Activated CD8-positive, alpha-beta T cell treated with anti-CD3 and anti-CD28 coated beads for 36 hours (primary cell): ENCODE results near the gene DPYD. TPM values are rescaled to one million over a fixed set of nuclear protein-coding genes. Genes with fewer than 3 reads are reported as not detected.

Experiments used
- ATAC-seq: fragments of 200-7000 bp; cut with Tn5 transposase; one replicate; pipeline ENCODE4 v1.10.0; 2021; ENCODE audit warnings: mild to moderate bottlenecking, moderate library complexity
- CTCF ChIA-PET: fragments of 350-600 bp; sonication (Branson Sonifier 250); formaldehyde crosslinking; loops from one replicate; lab custom pipeline; 2021; ENCODE audit warnings: antibody characterized with exemption; lab: Charles Lee
- POLR2A ChIA-PET: fragments of 350-600 bp; sonication (Branson Sonifier 250); formaldehyde crosslinking; loops from one replicate; lab custom pipeline; 2021; ENCODE audit warnings: antibody characterized with exemption; lab: Charles Lee
- DNase-seq: peaks from one replicate; pipeline ENCODE4 v3.0.0-alpha.2; 2020
- H3K27ac Mint-ChIP-seq: one replicate; pipeline ENCODE4 v1.8.0; 2021; ENCODE audit warnings: mild to moderate bottlenecking, mixed read lengths
- H3K27me3 Mint-ChIP-seq: one replicate; pipeline ENCODE4 v1.8.0; 2021; ENCODE audit warnings: mixed read lengths
- H3K36me3 Mint-ChIP-seq: one replicate; pipeline ENCODE4 v1.8.0; 2021; ENCODE audit warnings: low read depth, mixed read lengths
- H3K4me1 Mint-ChIP-seq: one replicate; pipeline ENCODE4 v1.8.0; 2021; ENCODE audit warnings: low read depth, mixed read lengths
- H3K4me3 Mint-ChIP-seq: one replicate; pipeline ENCODE4 v1.8.0; 2021; ENCODE audit warnings: mild to moderate bottlenecking, moderate library complexity, mixed read lengths
- H3K9me3 Mint-ChIP-seq: one replicate; pipeline ENCODE4 v1.8.0; 2021; ENCODE audit warnings: mixed read lengths
- intact Hi-C: fragments of 100-400 bp; cut with micrococcal nuclease; formaldehyde crosslinking; loops from one replicate; pipeline ENCODE4 v1.10.0; 2022
- total RNA-seq, 2 experiments: library from RNA; stranded (reverse); gene quantifications; one replicate each; pipeline ENCODE4 v1.2.3, GENCODE V29; 2021
- TF ChIP-seq, protein P1 (sequence below): fragments of 200-600 bp; IDR thresholded peaks from one replicate; pipeline ENCODE4 v1.8.0; 2022; ENCODE audit warnings: antibody characterized with exemption, mild to moderate bottlenecking

Gene DPYD
- total RNA-seq, 2 experiments from 2014 or later: 10.7 to 10.8 TPM

DNA sequence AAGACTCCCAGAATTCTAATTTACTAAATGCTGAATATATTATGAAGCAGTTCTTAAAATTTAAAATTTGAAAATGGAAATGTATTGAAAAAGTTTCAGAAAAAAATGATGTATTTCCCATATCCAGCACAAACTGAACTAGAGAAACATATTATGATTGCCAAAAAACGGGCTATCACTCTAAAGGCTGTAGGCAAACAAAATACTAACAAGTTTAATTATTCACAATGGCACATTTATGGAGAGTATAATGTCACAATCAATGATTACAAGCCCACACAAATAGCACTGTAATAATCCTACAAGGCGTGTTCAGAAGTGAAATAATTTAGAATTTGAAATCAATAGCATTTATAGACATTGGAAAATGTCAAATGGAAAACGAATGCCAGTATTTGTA is 667.9 kb downstream of the DPYD start:
- Mint-ChIP-seq H3K4me1 (peaks cover 10% of the 10 kb centered on the region), H3K4me3 (no peak overlapping the region), H3K36me3 (peaks cover 8% of the 10 kb centered on the region), H3K27me3 (no peaks in the 10 kb centered on the region), H3K9me3 (peaks cover 3% of the 10 kb centered on the region), H3K27ac (no peak overlapping the region)
- TF ChIP-seq, protein P1, sequence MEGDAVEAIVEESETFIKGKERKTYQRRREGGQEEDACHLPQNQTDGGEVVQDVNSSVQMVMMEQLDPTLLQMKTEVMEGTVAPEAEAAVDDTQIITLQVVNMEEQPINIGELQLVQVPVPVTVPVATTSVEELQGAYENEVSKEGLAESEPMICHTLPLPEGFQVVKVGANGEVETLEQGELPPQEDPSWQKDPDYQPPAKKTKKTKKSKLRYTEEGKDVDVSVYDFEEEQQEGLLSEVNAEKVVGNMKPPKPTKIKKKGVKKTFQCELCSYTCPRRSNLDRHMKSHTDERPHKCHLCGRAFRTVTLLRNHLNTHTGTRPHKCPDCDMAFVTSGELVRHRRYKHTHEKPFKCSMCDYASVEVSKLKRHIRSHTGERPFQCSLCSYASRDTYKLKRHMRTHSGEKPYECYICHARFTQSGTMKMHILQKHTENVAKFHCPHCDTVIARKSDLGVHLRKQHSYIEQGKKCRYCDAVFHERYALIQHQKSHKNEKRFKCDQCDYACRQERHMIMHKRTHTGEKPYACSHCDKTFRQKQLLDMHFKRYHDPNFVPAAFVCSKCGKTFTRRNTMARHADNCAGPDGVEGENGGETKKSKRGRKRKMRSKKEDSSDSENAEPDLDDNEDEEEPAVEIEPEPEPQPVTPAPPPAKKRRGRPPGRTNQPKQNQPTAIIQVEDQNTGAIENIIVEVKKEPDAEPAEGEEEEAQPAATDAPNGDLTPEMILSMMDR: no peak
- ATAC-seq: no peak
- POLR2A ChIA-PET: no interaction called here
- CTCF ChIA-PET: no interaction called here
- DNase-seq: no peak
- intact Hi-C loops: no loop called here

DNA sequence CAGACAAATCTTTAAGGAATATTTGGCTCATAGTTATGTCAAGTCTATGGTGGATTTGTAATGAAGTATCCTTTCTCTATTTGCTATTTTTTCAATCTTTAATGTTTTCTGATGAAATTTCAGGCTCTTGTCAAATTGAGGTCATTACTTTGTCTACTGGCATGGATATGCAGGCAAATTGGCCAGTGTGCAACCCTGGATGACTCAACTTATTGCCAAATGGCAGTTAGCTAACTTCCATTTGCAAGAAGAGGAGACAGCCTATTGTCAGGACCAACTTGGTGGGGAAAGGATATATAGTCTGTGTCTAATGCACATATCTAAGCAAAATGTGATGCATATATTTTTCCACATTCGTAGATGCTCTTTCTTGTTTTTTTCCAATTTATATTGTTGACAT is 668.8 kb downstream of the DPYD start:
- no peak for ATAC-seq
- H3K4me1 Mint-ChIP-seq: peaks cover 10% of the 10 kb centered on the region
- no peak for DNase-seq
- TF ChIP-seq, protein P1: no peak
- CTCF ChIA-PET: no interaction called here
- no peak overlapping the region for H3K27ac Mint-ChIP-seq
- no peak overlapping the region for H3K4me3 Mint-ChIP-seq
- intact Hi-C loops: no loop called here
- peaks cover 8% of the 10 kb centered on the region for H3K36me3 Mint-ChIP-seq
- no peaks in the 10 kb centered on the region for H3K27me3 Mint-ChIP-seq
- peaks cover 3% of the 10 kb centered on the region for H3K9me3 Mint-ChIP-seq
- POLR2A ChIA-PET: no interaction called here

DNA sequence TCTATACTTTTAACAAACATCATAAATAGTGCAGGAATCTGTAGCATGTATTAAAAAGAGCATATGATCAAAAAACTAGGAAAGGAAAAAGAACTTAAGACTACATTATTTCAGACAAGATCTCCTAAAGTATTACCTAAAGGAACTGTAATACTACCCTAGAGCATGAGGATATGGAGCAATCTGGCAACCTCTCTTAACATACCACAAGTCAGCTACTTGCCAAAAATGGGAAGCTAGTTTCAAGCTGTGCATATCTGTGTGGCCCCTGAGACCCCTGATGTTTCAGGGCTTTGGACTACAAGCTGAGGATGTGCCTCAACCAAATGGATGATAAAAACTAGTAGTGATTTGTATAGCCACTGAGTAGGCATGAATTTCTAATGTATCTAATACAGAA is 673.6 kb downstream of the DPYD start:
- no peak overlapping the region for H3K4me3 Mint-ChIP-seq

DNA sequence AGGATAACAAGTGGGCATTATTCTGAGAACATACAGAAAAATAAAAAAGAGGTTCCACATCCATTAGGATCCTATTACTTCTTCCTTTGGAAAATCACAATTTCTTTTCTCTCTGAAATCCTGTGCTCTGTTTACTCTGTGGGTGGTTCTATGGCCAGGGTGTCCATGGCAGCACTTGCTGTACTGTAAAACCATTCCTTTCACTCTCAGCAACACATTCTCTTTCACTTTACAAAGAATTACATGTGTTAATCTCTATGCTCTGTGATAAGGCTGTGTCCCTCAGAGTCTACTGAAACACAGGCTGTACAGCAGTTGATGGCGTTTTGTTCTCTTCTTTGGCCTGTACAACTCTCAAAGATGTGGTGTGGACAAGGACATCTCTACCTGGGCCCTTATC is 675.2 kb downstream of the DPYD start:
- ChIA-PET CTCF (no interaction called here), POLR2A (no interaction called here)
- intact Hi-C loops: no loop called here
- H3K9me3 Mint-ChIP-seq: no peaks in the 10 kb centered on the region
- no peaks in the 10 kb centered on the region for H3K27me3 Mint-ChIP-seq
- ATAC-seq (no peak), DNase-seq (no peak)
- H3K4me1 Mint-ChIP-seq: no peaks in the 10 kb centered on the region
- H3K4me3 Mint-ChIP-seq: no peak overlapping the region
- H3K27ac Mint-ChIP-seq: no peak overlapping the region
- TF ChIP-seq, protein P1: no peak
- peaks cover 6% of the 10 kb centered on the region for H3K36me3 Mint-ChIP-seq

More for the DNA sequence above, 673.6 kb downstream of the DPYD start:
- TF ChIP-seq, protein P1: no peak
- ChIA-PET POLR2A (no interaction called here), CTCF (no interaction called here)
- H3K4me1 Mint-ChIP-seq: no peaks in the 10 kb centered on the region
- H3K36me3 Mint-ChIP-seq: peaks cover 8% of the 10 kb centered on the region
- intact Hi-C loops: no loop called here
- DNase-seq (no peak), ATAC-seq (no peak)
- no peaks in the 10 kb centered on the region for H3K9me3 Mint-ChIP-seq
- H3K27ac Mint-ChIP-seq: no peak overlapping the region
- no peaks in the 10 kb centered on the region for H3K27me3 Mint-ChIP-seq

DNA sequence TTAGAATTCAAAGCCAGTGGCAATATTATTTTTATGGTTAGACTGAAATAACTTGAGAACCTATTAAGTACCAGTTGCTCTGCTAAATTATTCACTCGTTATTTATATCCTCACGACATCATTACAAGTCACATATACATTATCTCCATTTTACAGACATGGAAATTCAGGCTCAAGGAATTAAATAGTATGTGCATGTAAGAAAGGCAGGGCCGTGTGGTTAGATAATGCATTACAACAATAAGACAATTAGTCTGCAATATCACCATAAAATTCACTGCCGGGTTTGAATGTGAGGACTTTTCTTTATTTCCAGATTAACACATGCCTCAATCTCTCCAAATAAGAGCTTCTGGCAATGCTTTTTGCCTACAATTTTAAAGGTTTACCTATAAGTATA is 675.8 kb downstream of the DPYD start:
- no peak for ATAC-seq
- Mint-ChIP-seq H3K9me3 (no peaks in the 10 kb centered on the region), H3K27ac (no peak overlapping the region), H3K4me3 (no peak overlapping the region), H3K4me1 (no peaks in the 10 kb centered on the region), H3K36me3 (peaks cover 6% of the 10 kb centered on the region), H3K27me3 (no peaks in the 10 kb centered on the region)
- intact Hi-C loops: no loop called here
- ChIA-PET POLR2A (no interaction called here), CTCF (no interaction called here)
- DNase-seq: no peak
- TF ChIP-seq, protein P1: no peak
